Stomach smooth muscle (tissue), 2 donors: ENCODE data around the gene PTPRN2.
"Not testable (repeated sequence)": the region's sequence is repeated elsewhere in the genome, so short reads cannot be mapped to it uniquely, and the experiment has no call there.

Source experiments
- H3K27ac ChIP-seq: one replicate; pipeline ENCODE4 v1.7.0; 2013; ENCODE audit warnings: mild to moderate bottlenecking, low read length, inconsistent platforms
- H3K27me3 ChIP-seq, 2 donors: one replicate each; pipeline ENCODE4 v1.7.0; 2013; ENCODE audit warnings: low read length in 2 of 2; ENCODE audit not compliant: insufficient read depth in 2 of 2, control insufficient read depth in 1 of 2
- H3K36me3 ChIP-seq, 2 donors: one replicate each; pipeline ENCODE4 v1.7.0; 2013; ENCODE audit warnings: low read length in 2 of 2; ENCODE audit not compliant: control insufficient read depth in 2 of 2, insufficient read depth in 2 of 2
- H3K4me1 ChIP-seq: one replicate; pipeline ENCODE4 v1.7.0; 2013; ENCODE audit warnings: low read length; ENCODE audit not compliant: control insufficient read depth, insufficient read depth
- H3K4me3 ChIP-seq, 2 donors: one replicate each; pipeline ENCODE4 v1.7.0; 2013; ENCODE audit warnings: low read length in 2 of 2
- H3K9ac ChIP-seq, 2 donors: one replicate each; pipeline ENCODE4 v1.7.0; 2013; ENCODE audit warnings: low read length in 2 of 2, mild to moderate bottlenecking in 1 of 2
- H3K9me3 ChIP-seq, 2 donors: one replicate each; pipeline ENCODE4 v1.7.0; 2013; ENCODE audit warnings: low read length in 2 of 2; ENCODE audit not compliant: control insufficient read depth in 2 of 2
- donor health status: healthy.
- donor health status: Pancreatic carcinoma.

Gene PTPRN2

DNA sequence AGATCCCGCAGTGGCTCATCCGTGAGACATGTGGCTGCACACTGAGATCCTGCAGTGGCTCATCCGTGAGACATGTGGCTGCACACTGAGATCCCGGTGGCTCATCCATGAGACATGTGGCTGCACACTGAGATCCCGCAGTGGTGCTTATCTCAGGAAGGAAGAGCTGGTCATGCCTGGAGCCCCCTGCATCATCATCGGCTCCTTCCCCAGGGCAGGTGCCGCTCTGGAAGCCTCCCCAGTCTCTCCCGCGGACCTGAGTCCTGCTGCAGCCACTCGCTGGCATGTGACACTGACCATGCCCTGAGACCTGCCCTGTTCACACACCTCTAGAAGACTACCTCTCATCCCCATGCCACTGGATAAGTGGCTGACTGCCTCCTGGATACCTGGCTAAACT is 181.3 kb downstream of the PTPRN2 start:
- Histone ChIP-seq H3K4me1 (no peaks in the 10 kb centered on the region), H3K9ac (no peak overlapping the region), H3K9me3 (no peaks in the 10 kb centered on the region), H3K27ac (no peak overlapping the region), H3K4me3 (no peak overlapping the region), H3K27me3 (peaks cover 0 to 4% of the 10 kb centered on the region in 2 donors), H3K36me3 (no peaks in the 10 kb centered on the region)

DNA sequence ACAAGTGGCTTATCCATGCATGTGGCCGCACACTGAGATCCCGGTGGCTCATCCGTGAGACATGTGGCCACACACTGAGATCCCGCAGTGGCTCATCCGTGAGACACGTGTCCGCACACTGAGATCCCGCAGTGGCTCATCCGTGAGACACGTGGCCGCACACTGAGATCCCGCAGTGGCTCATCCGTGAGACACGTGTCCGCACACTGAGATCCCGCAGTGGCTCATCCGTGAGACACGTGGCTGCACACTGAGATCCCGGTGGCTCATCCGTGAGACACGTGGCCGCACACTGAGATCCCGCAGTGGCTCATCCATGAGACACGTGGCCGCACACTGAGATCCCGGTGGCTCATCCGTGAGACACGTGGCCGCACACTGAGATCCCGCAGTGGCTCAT is 181.9 kb downstream of the PTPRN2 start:
- H3K27ac ChIP-seq, H3K9ac ChIP-seq, H3K4me3 ChIP-seq, H3K36me3 ChIP-seq, H3K4me1 ChIP-seq, H3K9me3 ChIP-seq, H3K27me3 ChIP-seq: not testable (repeated sequence)

DNA sequence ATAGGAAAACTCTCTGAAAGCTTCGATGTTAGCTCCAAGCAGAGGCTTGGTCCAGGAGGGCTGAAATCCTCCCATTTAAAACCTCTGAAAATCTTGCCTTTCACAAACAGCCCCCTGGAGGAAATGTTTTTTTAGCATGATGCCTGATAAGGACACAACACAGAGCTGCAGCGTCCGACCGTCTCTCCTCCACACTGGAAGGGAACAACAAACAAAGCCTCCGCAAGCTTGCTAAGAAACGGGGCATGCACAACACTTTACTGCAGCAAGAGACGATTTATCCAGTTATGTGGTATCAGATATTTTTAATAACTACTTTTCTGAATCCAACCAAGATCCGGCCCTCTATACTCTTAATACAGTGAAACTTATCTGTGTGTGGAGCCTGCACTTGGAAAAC is 182.3 kb downstream of the PTPRN2 start:
- Histone ChIP-seq H3K27me3 (peaks cover 0 to 4% of the 10 kb centered on the region in 2 donors), H3K9me3 (no peaks in the 10 kb centered on the region), H3K4me1 (no peaks in the 10 kb centered on the region), H3K9ac (no peak overlapping the region), H3K36me3 (no peaks in the 10 kb centered on the region), H3K4me3 (no peak overlapping the region), H3K27ac (no peak overlapping the region)

DNA sequence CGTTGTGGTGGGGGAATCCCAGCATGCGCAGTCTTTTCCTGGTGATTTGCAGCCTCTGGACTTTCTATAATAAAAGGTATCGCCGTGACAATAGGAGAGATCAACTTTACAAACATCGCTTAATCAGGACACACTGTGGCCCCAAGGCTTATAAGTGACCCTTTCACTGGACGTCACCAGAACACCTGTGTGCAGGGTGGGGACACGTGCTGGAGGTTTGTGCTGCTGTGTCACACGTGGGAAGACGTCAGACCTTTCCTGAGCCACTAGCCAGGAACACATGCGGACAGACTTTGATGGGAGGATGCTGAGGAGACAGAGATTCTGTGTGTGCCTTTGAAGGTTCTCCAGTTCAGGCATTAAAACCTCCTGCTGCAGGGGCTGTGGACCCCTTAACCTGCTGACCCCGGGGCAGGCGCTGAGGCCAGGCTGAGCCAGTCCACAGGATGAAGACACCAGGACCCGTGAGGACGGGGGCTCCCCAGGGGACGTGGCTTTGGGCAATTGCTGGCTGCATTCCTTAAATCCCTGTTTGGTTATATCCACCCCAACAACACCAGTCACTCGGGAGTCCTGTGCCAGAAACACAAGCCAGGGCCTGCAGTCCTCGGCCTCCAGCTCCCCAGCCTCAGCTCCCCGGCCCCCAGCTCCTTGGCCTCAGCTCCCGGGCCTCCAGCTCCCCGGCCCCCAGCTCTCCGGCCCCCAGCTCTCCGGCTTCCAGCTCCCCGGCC is 183.4 kb downstream of the PTPRN2 start:
- no peak overlapping the region for H3K9ac ChIP-seq
- no peak overlapping the region for H3K27ac ChIP-seq
- H3K36me3 ChIP-seq = no peaks in the 10 kb centered on the region
- no peaks in the 10 kb centered on the region for H3K9me3 ChIP-seq
- H3K4me1 ChIP-seq = no peaks in the 10 kb centered on the region
- peaks cover 0 to 4% of the 10 kb centered on the region in 2 donors for H3K27me3 ChIP-seq
- H3K4me3 ChIP-seq = no peak overlapping the region

DNA sequence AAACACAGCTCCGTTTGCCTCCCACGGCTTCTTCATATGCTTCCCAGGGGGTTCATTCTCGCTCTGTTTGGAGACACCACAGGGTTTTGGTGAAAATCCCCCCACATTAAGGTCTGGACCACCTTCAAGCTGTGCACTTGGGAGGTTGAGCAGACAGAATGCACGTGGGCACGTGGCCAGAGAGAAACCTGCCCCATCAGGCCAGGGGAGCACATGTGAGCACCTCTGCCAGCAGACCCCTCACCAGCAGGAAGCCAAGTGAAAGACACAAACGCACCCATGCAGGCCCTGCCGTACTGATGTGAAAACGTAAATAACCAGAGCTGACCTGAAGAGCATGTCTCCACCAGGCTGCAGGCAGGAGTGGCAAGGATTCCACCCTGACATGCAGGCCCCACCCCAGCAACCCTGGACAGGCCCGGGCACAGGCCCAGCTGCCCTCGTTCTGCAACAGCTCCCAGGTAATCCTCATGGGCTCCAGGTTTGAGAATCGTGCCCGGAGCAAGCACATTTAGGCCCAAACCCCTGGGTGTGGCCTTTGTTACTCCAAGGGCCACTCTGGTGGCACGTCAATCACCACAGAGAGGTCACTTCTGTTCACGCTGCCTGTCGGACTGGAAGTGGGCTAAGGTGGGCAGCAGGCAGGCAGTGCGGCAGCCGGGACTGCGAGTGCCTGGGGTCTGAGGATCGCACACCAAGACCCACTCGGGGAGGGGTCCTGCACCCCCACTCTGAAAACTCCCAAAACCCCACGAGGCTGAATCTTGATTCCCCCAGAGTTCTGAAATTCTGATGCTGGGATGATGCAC is 184.4 kb downstream of the PTPRN2 start:
- Histone ChIP-seq H3K9me3 (peaks cover 0 to 8% of the 10 kb centered on the region in 2 donors), H3K4me3 (no peak overlapping the region), H3K27ac (no peak overlapping the region), H3K9ac (no peak overlapping the region), H3K27me3 (peaks cover 0 to 4% of the 10 kb centered on the region in 2 donors), H3K36me3 (no peaks in the 10 kb centered on the region), H3K4me1 (no peaks in the 10 kb centered on the region)

DNA sequence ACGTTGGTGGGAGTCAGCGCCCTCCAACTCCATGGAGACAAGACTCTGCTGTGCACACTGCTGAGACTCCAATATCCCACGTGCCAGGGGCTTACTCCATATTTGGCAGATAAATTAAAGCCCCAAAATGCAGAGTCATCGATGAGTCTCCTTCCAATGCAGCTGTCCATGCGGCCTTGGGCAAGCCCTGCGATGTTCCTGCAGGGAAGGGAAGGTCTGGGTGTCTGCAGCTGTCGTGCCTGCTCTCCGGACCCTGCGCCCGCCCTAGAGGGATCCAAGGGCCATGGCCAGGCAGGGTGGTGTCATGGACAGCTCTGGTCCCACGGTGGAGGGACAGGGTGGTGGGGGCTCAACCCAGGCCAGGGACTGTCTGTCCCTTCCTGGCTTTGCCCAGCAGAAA is 185.2 kb downstream of the PTPRN2 start:
- Histone ChIP-seq H3K27ac (no peak overlapping the region), H3K27me3 (peaks cover 0 to 4% of the 10 kb centered on the region in 2 donors), H3K36me3 (no peaks in the 10 kb centered on the region), H3K4me1 (no peaks in the 10 kb centered on the region), H3K9ac (no peak overlapping the region), H3K4me3 (no peak overlapping the region), H3K9me3 (peaks cover 0 to 8% of the 10 kb centered on the region in 2 donors)

DNA sequence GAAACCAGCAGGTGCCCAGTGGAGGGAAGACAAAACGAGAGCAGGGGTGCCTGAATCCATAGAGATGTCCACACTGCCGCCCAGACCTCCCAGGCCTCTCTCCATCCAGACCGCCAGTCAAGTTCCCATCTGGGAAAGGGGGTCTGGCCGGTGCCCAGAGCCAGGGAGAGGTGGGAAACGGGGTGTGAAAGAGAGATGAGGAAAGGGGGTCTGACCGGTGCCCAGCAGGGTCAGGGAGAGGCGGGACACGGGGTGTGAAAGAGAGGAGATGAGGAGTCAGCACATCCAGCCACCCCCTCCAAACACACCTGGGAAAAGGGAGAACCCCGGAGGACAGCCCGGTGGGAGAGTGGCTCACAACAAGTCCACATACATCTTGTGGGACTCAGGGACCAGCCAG is 185.8 kb downstream of the PTPRN2 start:
- no peaks in the 10 kb centered on the region for H3K36me3 ChIP-seq
- H3K9me3 ChIP-seq = peaks cover 0 to 8% of the 10 kb centered on the region in 2 donors
- peaks cover 0 to 4% of the 10 kb centered on the region in 2 donors for H3K27me3 ChIP-seq
- no peak overlapping the region for H3K4me3 ChIP-seq
- H3K27ac ChIP-seq = no peak overlapping the region
- no peak overlapping the region for H3K9ac ChIP-seq
- H3K4me1 ChIP-seq = no peaks in the 10 kb centered on the region

DNA sequence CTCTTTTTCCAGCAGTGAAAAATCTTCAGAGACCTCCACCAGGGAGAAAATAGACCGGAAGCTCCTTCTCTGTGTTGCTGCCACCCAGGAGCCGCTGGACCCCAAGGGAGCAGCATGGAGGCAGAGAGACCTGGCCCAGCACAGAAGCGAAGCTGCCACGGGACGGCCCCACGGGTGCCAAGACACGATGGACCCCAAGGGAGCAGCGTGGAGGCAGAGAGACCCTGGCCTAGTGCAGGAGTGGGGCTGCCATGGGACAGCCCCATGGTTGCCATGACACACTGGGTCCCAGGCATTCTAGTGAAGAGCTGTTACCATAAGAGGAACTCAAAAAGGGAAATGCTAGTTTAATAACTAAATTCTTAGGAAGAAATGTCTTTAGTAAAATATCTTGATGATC is 186.3 kb downstream of the PTPRN2 start:
- H3K4me3 ChIP-seq = no peak overlapping the region
- H3K36me3 ChIP-seq = no peaks in the 10 kb centered on the region
- peaks cover 0 to 4% of the 10 kb centered on the region in 2 donors for H3K27me3 ChIP-seq
- H3K9ac ChIP-seq = no peak overlapping the region
- no peak overlapping the region for H3K27ac ChIP-seq
- H3K9me3 ChIP-seq = peaks cover 0 to 8% of the 10 kb centered on the region in 2 donors
- H3K4me1 ChIP-seq = no peaks in the 10 kb centered on the region

DNA sequence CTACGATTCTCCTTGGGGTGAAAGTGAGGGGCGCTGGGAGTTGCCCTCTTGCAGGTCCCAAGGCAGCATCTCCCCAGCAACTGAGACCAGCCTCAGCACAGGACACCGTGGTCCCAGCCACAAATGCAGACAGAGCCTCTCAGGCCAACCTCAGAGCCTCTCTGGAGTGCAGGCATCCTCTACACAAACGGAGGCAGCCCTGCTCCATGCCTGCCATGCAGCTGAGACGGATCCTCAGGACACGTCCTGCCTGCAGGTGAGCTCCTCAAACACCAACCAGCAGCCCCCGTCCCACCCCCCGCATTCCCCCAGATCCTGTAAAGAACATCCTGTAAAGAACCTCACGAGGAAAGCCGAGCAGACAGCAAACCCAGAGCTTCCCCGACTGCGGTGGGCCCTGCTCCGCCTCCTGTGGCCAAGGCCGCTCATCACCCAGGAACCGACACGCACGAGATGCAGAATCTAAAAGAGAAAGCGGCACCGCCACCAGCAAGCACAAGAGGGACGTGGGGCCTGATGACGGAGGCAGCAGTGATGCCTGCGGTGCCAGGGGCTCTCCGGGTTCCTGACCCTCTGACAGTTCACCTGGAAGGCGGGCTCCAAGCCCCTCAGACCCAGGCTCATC is 186.9 kb downstream of the PTPRN2 start:
- no peaks in the 10 kb centered on the region for H3K36me3 ChIP-seq
- no peak overlapping the region for H3K9ac ChIP-seq
- H3K4me1 ChIP-seq = no peaks in the 10 kb centered on the region
- peaks cover 0 to 8% of the 10 kb centered on the region in 2 donors for H3K9me3 ChIP-seq
- no peak overlapping the region for H3K27ac ChIP-seq
- H3K4me3 ChIP-seq = no peak overlapping the region
- peaks cover 0 to 4% of the 10 kb centered on the region in 2 donors for H3K27me3 ChIP-seq

DNA sequence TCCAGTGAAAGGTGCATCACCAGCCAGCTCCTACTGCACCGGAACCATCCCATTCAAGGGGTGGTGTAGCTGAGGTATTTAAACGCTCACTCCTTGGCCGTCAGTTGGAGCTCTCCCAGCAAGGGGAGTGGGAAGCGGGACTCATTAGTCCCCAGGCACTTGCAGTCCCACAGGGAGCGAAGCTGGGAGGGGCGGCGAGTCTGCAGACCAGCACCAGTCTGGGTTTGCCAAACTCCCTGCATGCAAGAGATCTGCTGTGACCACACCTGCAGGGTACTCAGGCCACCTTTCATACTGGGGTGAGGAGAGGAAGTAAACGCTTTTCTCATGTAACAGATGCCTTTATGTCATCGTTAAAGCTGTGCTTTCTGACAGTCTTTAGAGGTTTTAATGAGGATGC is 187.9 kb downstream of the PTPRN2 start:
- Histone ChIP-seq H3K9me3 (peaks cover 0 to 8% of the 10 kb centered on the region in 2 donors), H3K36me3 (no peaks in the 10 kb centered on the region), H3K4me1 (no peaks in the 10 kb centered on the region), H3K27me3 (peaks cover 0 to 4% of the 10 kb centered on the region in 2 donors), H3K4me3 (no peak overlapping the region), H3K9ac (no peak overlapping the region), H3K27ac (no peak overlapping the region)
